Vagina (tissue), 2 donors: Measurements from ENCODE around the gene PXDN. TPM values are rescaled to one million over a fixed set of nuclear protein-coding genes. Genes with fewer than 3 reads are reported as not detected.

Experiments used
- DNase-seq, 2 donors: peaks; one replicate each; pipeline ENCODE4 v3.0.0-alpha.2; 2017; ENCODE audit errors: extremely low spot score in 2 of 2
- H3K27ac ChIP-seq: fragments of 200-600 bp; sonication (generic); one replicate; pipeline ENCODE4 v1.5.1; 2019
- H3K27me3 ChIP-seq: fragments of 200-600 bp; sonication (generic); one replicate; pipeline ENCODE4 v1.5.1; 2019
- H3K36me3 ChIP-seq, 2 donors: fragments of 200-600 bp; sonication (generic); one replicate each; pipeline ENCODE4 v1.5.1; 2017 to 2019
- H3K4me1 ChIP-seq: fragments of 200-600 bp; sonication (generic); one replicate; pipeline ENCODE4 v1.5.1; 2019
- H3K4me3 ChIP-seq, 2 donors: fragments of 200-600 bp; sonication (generic); 1 replicate in 1 of 2; 2 replicates in 1 of 2; pipeline ENCODE4 v1.5.1; 2016 to 2019
- H3K9me3 ChIP-seq: fragments of 200-600 bp; sonication (generic); one replicate; pipeline ENCODE4 v1.5.1; 2019
- CTCF ChIP-seq, 3 experiments: fragments of 450-650 bp in 2 of 3; fragments of 200-600 bp in 1 of 3; sonication (generic) in 1 of 3; IDR thresholded peaks; one replicate each; pipeline ENCODE4 v1.5.1; 2017 to 2019; ENCODE audit warnings: antibody characterized with exemption in 3 of 3, mild to moderate bottlenecking in 2 of 3, moderate library complexity in 2 of 3
- POLR2A ChIP-seq, 2 donors: fragments of 450-650 bp; IDR thresholded peaks; one replicate each; pipeline ENCODE4 v1.6.1; 2017; ENCODE audit warnings: antibody characterized with exemption in 2 of 2, mild to moderate bottlenecking in 2 of 2, moderate library complexity in 2 of 2
- POLR2AphosphoS5 ChIP-seq, 2 donors: sonication (generic); formaldehyde crosslinking; IDR thresholded peaks; one replicate each; pipeline ENCODE4 v1.9.0; 2017; ENCODE audit warnings: antibody characterized with exemption in 2 of 2, mild to moderate bottlenecking in 2 of 2, low read depth in 1 of 2; ENCODE audit not compliant: insufficient read depth in 1 of 2
- intact Hi-C: fragments of 100-400 bp; cut with DNase I; formaldehyde crosslinking; loops from one replicate; pipeline ENCODE4 v1.15.1; 2023
- total RNA-seq: library from RNA; depleted of rRNA; stranded (reverse); fragments of >200 nt; gene quantifications from one replicate; pipeline ENCODE4 v1.2.3, GENCODE V29; 2016

The PXDN gene
- total RNA-seq, 1 donor from 2014 or later = 33.6 TPM

GRCh38 chr2:1715184-1716013 is 28.9 kb downstream of the PXDN start:
- H3K36me3 ChIP-seq = no peaks in the 10 kb centered on the region
- peaks cover 70% of the 10 kb centered on the region for H3K4me1 ChIP-seq

GRCh38 chr2:1714291-1715064 is 29.8 kb downstream of the PXDN start:
- Histone ChIP-seq H3K4me3 (no peak overlapping the region), H3K9me3 (no peaks in the 10 kb centered on the region), H3K4me1 (peaks cover 68% of the 10 kb centered on the region), H3K36me3 (no peaks in the 10 kb centered on the region), H3K27me3 (no peaks in the 10 kb centered on the region), H3K27ac (peak overlapping the region; percentile 35)
- no peak for TF ChIP-seq CTCF (IDR thresholded peaks at IDR 0.05)
- peak in 1 of 2 donors; percentile 74 for DNase-seq
- intact Hi-C loops = no loop called here

More at GRCh38 chr2:1715184-1716013, 28.9 kb downstream of the PXDN start:
- no peaks in the 10 kb centered on the region for H3K9me3 ChIP-seq
- no peak overlapping the region for H3K4me3 ChIP-seq
- H3K27me3 ChIP-seq = no peaks in the 10 kb centered on the region
- TF ChIP-seq POLR2AphosphoS5 (IDR thresholded peaks at IDR 0.05; ENCODE audit: insufficient read depth in 1 of 2, low read depth in 1 of 2) (peak; percentile 13 to 31), POLR2A (IDR thresholded peaks at IDR 0.05) (no peak), CTCF (IDR thresholded peaks at IDR 0.05) (no peak)
- peak in 1 of 2 donors; percentile 74 for DNase-seq
- intact Hi-C loops = no loop called here
- peak overlapping the region; percentile 59 for H3K27ac ChIP-seq

- Histone ChIP-seq H3K27ac (peak overlapping the region; percentile 35), H3K4me3 (no peak overlapping the region), H3K9me3 (no peaks in the 10 kb centered on the region), H3K27me3 (no peaks in the 10 kb centered on the region), H3K4me1 (peaks cover 70% of the 10 kb centered on the region), H3K36me3 (no peaks in the 10 kb centered on the region)
- no peak for TF ChIP-seq POLR2A (IDR thresholded peaks at IDR 0.05)
- no peak for TF ChIP-seq CTCF (IDR thresholded peaks at IDR 0.05)
- TF ChIP-seq POLR2AphosphoS5 (IDR thresholded peaks at IDR 0.05; ENCODE audit: insufficient read depth in 1 of 2, low read depth in 1 of 2) = no peak
- no peak for DNase-seq
- intact Hi-C loops = no loop called here
These were observed 30.5 kb downstream of the PXDN start for GRCh38 chr2:1713839-1714236.

- TF ChIP-seq POLR2AphosphoS5 (IDR thresholded peaks at IDR 0.05; ENCODE audit: insufficient read depth in 1 of 2, low read depth in 1 of 2) = no peak
- H3K36me3 ChIP-seq = no peaks in the 10 kb centered on the region
- no peaks in the 10 kb centered on the region for H3K9me3 ChIP-seq
- peaks cover 75% of the 10 kb centered on the region for H3K4me1 ChIP-seq
- H3K27ac ChIP-seq = no peak overlapping the region
- no peak overlapping the region for H3K4me3 ChIP-seq
- intact Hi-C loops = no loop called here
- DNase-seq = no peak
- H3K27me3 ChIP-seq = no peaks in the 10 kb centered on the region
These were observed 31.0 kb downstream of the PXDN start for GRCh38 chr2:1713142-1713838.

- DNase-seq = no peak
- Histone ChIP-seq H3K9me3 (no peaks in the 10 kb centered on the region), H3K4me3 (no peak overlapping the region), H3K27me3 (no peaks in the 10 kb centered on the region), H3K4me1 (peaks cover 68% of the 10 kb centered on the region), H3K27ac (no peak overlapping the region), H3K36me3 (no peaks in the 10 kb centered on the region)
- intact Hi-C loops = no loop called here
- TF ChIP-seq POLR2A (IDR thresholded peaks at IDR 0.05) (no peak), POLR2AphosphoS5 (IDR thresholded peaks at IDR 0.05; ENCODE audit: insufficient read depth in 1 of 2, low read depth in 1 of 2) (no peak), CTCF (IDR thresholded peaks at IDR 0.05) (no peak)
These were observed 34.3 kb downstream of the PXDN start for GRCh38 chr2:1709946-1710560.
